ENCODE measurements around the gene CNKSR3.

CNKSR3 gene

DNA sequence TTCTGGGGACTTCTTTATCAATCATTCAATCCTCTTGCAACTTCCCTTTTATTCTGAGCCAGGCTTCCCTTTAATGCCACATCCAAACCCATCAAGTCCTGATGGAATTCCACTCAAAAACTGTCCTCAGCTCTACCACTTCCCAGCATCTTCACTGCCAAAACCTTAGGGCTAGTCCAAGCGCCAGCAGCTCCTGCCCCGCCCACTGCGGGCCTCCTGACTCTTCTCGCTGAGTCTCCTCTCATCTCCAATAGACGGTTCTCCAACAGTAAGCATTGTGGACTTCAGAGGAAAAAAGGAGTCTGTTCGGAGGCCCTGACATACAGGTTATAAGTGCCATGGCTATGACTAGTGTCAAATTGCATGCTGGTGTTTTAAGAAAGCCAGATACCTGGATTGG is 38.7 kb upstream of the CNKSR3 start:
- TF ChIP-seq EZH2 (IDR thresholded peaks at IDR 0.05; ENCODE audit: borderline replicate concordance, low read length), result no peak
- TF ChIP-seq, protein P1, sequence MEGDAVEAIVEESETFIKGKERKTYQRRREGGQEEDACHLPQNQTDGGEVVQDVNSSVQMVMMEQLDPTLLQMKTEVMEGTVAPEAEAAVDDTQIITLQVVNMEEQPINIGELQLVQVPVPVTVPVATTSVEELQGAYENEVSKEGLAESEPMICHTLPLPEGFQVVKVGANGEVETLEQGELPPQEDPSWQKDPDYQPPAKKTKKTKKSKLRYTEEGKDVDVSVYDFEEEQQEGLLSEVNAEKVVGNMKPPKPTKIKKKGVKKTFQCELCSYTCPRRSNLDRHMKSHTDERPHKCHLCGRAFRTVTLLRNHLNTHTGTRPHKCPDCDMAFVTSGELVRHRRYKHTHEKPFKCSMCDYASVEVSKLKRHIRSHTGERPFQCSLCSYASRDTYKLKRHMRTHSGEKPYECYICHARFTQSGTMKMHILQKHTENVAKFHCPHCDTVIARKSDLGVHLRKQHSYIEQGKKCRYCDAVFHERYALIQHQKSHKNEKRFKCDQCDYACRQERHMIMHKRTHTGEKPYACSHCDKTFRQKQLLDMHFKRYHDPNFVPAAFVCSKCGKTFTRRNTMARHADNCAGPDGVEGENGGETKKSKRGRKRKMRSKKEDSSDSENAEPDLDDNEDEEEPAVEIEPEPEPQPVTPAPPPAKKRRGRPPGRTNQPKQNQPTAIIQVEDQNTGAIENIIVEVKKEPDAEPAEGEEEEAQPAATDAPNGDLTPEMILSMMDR (IDR thresholded peaks at IDR 0.05; ENCODE audit: low read length), result no peak
- H3F3A ChIP-seq (ENCODE audit: insufficient read depth, low read length), result no peaks in the 10 kb centered on the region
- no peak overlapping the region for H3K9ac ChIP-seq (ENCODE audit: low read length)
- no peaks in the 10 kb centered on the region for H4K20me1 ChIP-seq (ENCODE audit: insufficient read depth, low read length)
- H3K9me2 ChIP-seq (ENCODE audit: low read depth, low read length), result no peaks in the 10 kb centered on the region
- H3K4me3 ChIP-seq (ENCODE audit: low read depth, low read length, poor library complexity, severe bottlenecking), result no peak overlapping the region
- H3K36me3 ChIP-seq (ENCODE audit: insufficient read depth, low read length), result no peaks in the 10 kb centered on the region
- no peaks in the 10 kb centered on the region for H3K27me3 ChIP-seq (ENCODE audit: insufficient read depth, low read length)
- no peak overlapping the region for H3K27ac ChIP-seq (ENCODE audit: low read depth, low read length, poor library complexity, severe bottlenecking)
- no peak overlapping the region for H2AFZ ChIP-seq (ENCODE audit: low read length)
- no peaks in the 10 kb centered on the region for H3K79me2 ChIP-seq (ENCODE audit: insufficient read depth, low read length)
- no peak overlapping the region for H3K4me2 ChIP-seq (ENCODE audit: low read length)
- H3K4me1 ChIP-seq (ENCODE audit: insufficient read depth, low read length, severe bottlenecking), result no peaks in the 10 kb centered on the region
- H3K9me3 ChIP-seq (ENCODE audit: low read length), result no peaks in the 10 kb centered on the region

DNA sequence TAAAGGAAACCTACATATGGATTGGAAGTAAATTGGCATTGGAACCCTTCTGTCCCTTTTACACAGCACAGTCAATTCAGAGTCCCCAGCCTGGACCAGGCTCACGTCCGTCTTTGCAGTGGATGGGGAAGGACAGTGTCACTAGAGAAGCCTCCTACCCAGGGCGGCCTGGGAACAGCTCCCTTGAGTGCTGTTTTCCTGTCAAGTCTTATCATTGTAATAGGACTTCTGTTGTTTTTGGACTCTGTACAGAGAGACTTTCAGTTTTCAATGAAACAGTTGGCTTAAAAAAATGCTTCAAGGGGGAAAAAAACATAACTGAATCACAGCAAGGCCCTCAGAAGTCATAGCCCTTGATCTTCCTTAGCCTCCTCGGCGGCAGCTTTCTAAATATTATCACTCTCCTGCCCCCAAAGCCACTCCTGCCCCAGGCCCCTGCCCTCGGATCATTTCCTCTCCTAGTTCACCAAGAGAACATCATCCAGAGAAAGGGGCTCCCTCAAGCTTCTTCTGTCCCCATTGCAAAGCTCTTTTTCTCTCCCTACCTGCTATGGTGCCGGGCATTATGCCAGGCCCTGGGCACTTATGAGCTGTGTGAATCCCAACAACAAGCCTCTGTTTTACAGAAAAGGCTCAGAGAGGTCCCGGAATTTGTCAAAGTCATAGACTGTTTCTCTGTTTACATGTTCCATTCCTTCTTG is 37.8 kb upstream of the CNKSR3 start:
- H3K4me2 ChIP-seq (ENCODE audit: low read length), result no peak overlapping the region
- no peak overlapping the region for H3K4me3 ChIP-seq (ENCODE audit: low read depth, low read length, poor library complexity, severe bottlenecking)
- H3K9me3 ChIP-seq (ENCODE audit: low read length), result no peaks in the 10 kb centered on the region
- H3K9me2 ChIP-seq (ENCODE audit: low read depth, low read length), result no peaks in the 10 kb centered on the region
- no peak overlapping the region for H2AFZ ChIP-seq (ENCODE audit: low read length)
- no peak overlapping the region for H3K9ac ChIP-seq (ENCODE audit: low read length)
- H3K27me3 ChIP-seq (ENCODE audit: insufficient read depth, low read length), result no peaks in the 10 kb centered on the region
- no peaks in the 10 kb centered on the region for H3K79me2 ChIP-seq (ENCODE audit: insufficient read depth, low read length)
- TF ChIP-seq EZH2 (IDR thresholded peaks at IDR 0.05; ENCODE audit: borderline replicate concordance, low read length), result no peak
- TF ChIP-seq, protein P1 (IDR thresholded peaks at IDR 0.05; ENCODE audit: low read length), result no peak
- no peak overlapping the region for H3K27ac ChIP-seq (ENCODE audit: low read depth, low read length, poor library complexity, severe bottlenecking)
- H3F3A ChIP-seq (ENCODE audit: insufficient read depth, low read length), result no peaks in the 10 kb centered on the region
- H3K4me1 ChIP-seq (ENCODE audit: insufficient read depth, low read length, severe bottlenecking), result no peaks in the 10 kb centered on the region
- H4K20me1 ChIP-seq (ENCODE audit: insufficient read depth, low read length), result no peaks in the 10 kb centered on the region
- no peaks in the 10 kb centered on the region for H3K36me3 ChIP-seq (ENCODE audit: insufficient read depth, low read length)

DNA sequence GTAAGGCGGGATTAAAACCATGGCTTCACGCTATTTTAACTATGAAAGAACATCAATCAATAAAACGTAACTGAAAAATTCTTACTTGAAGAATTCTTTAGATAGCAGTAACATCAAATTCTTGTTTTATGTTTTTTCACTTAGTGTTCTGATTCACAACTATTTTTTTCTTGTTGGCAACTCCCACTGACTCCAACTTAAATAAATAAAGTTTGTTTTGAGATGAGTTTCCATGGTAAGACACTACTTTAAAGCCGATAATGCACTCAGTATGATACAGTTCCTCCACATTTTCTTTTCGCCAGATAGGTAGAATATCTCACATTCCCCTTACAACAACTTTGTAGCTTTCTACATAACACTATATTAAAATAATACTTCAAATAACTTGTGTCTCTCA is 33.1 kb upstream of the CNKSR3 start:
- no peaks in the 10 kb centered on the region for H4K20me1 ChIP-seq (ENCODE audit: insufficient read depth, low read length)
- no peaks in the 10 kb centered on the region for H3K9me2 ChIP-seq (ENCODE audit: low read depth, low read length)
- H3K9me3 ChIP-seq (ENCODE audit: low read length), result no peaks in the 10 kb centered on the region
- no peak overlapping the region for H3K9ac ChIP-seq (ENCODE audit: low read length)
- TF ChIP-seq EZH2 (IDR thresholded peaks at IDR 0.05; ENCODE audit: borderline replicate concordance, low read length), result no peak
- TF ChIP-seq, protein P1 (IDR thresholded peaks at IDR 0.05; ENCODE audit: low read length), result no peak
- H3K4me2 ChIP-seq (ENCODE audit: low read length), result no peak overlapping the region
- H3K4me1 ChIP-seq (ENCODE audit: insufficient read depth, low read length, severe bottlenecking), result no peaks in the 10 kb centered on the region
- no peaks in the 10 kb centered on the region for H3K36me3 ChIP-seq (ENCODE audit: insufficient read depth, low read length)
- H3K4me3 ChIP-seq (ENCODE audit: low read depth, low read length, poor library complexity, severe bottlenecking), result no peak overlapping the region
- no peaks in the 10 kb centered on the region for H3F3A ChIP-seq (ENCODE audit: insufficient read depth, low read length)
- H3K27me3 ChIP-seq (ENCODE audit: insufficient read depth, low read length), result no peaks in the 10 kb centered on the region
- no peak overlapping the region for H2AFZ ChIP-seq (ENCODE audit: low read length)
- no peaks in the 10 kb centered on the region for H3K79me2 ChIP-seq (ENCODE audit: insufficient read depth, low read length)
- no peak overlapping the region for H3K27ac ChIP-seq (ENCODE audit: low read depth, low read length, poor library complexity, severe bottlenecking)
